ENCODE data around the gene MIB1. TPM values are rescaled to one million over a fixed set of nuclear protein-coding genes. Genes with fewer than 3 reads are reported as not detected.

MIB1 gene
- polyA plus RNA-seq, 1 of the 3 experiments (the other 2 are of a cell fraction) = 5.0 TPM

- CTCF ChIA-PET = interaction anchor here (1.1 to 1.2 kb wide), 2 partner anchors 17 to 21 kb away, joined by 3 read pairs; no protein-coding TSS in a partner anchor
Measured at GRCh38 chr18:21703241-21703820, 37.3 kb upstream of the MIB1 start.

GRCh38 chr18:21704603-21705364, 35.8 kb upstream of the MIB1 start, which contains the start of gene ABHD3:
Gene ABHD3 (minus strand): TSS chr18:21704774. CDS start chr18:21704665, 109 bp downstream.
- Histone ChIP-seq H4K20me1 (ENCODE audit: insufficient read depth) (no peaks in the 10 kb centered on the region), H3K27ac (ENCODE audit: low read depth in 2 of 2, low read length in 1 of 2) (peak within 1 kb of the TSS; percentile 56 to 64), H3K36me3 (replicated peaks in 1 of 2; ENCODE audit: control insufficient read depth in 1 of 2, insufficient read depth in 2 of 2, low read length in 1 of 2) (no peaks in the 10 kb centered on the region), H2AFZ (ENCODE audit: low read depth) (peak within 1 kb of the TSS; percentile 100), H3K9ac (peak within 1 kb of the TSS; percentile 64), H3K27me3 (ENCODE audit: insufficient read depth) (no peaks in the 10 kb centered on the region), H3K9me2 (no peaks in the 10 kb centered on the region), H3K79me2 (ENCODE audit: insufficient read depth) (no peaks in the 10 kb centered on the region), H3K4me2 (peak within 1 kb of the TSS; percentile 75), H3K4me3 (ENCODE audit: low read depth in 2 of 2, low read length in 1 of 2) (peak within 1 kb of the TSS; percentile 71 to 87), H3K9me3 (no peaks in the 10 kb centered on the region), H3K4me1 (ENCODE audit: control insufficient read depth in 1 of 2, insufficient read depth in 2 of 2, low read depth in 1 of 2, low read length in 1 of 2) (peaks cover 0 to 4% of the 10 kb centered on the region in 2 experiments; a peak in 2 of 4 replicates), H3F3A (replicated peaks; ENCODE audit: insufficient read depth) (peaks cover 13% of the 10 kb centered on the region)
- POLR2A ChIA-PET = interaction anchor here (0.6 to 1.5 kb wide), 4 partner anchors 9 to 104 kb away, joined by 3 to 17 read pairs (median 4); partner anchors contain the start of genes ESCO1 and MIB1
- peak; percentile 95 for DNase-seq
- CTCF ChIA-PET = interaction anchor here (0.8 to 1.6 kb wide), 5 partner anchors 18 to 105 kb away, joined by 3 to 6 read pairs (median 3); partner anchors contain the start of gene ESCO1
- 17% methylated on average over 8 of the region's 60 CpGs for WGBS (ENCODE audit: low lambda C conversion rate)
- TF ChIP-seq TAF1 (IDR thresholded peaks at IDR 0.05; ENCODE audit: borderline replicate concordance, low read depth, low read length) (peak; percentile 85), CTCF (IDR thresholded peaks at IDR 0.05) (peak; percentile 33; the same call in 1 of the 2 replicates), POLR2AphosphoS5 (IDR thresholded peaks at IDR 0.05; ENCODE audit: low read depth, low read length) (peak; percentile 74), REST (IDR thresholded peaks at IDR 0.05; ENCODE audit: low read depth, low read length) (peak; percentile 28; the same call in 1 of the 2 replicates), MXI1 (IDR thresholded peaks at IDR 0.05; ENCODE audit: low read depth, low read length) (peak; percentile 79), ELF1 (IDR thresholded peaks at IDR 0.05) (peak; percentile 16; the same call in 1 of the 2 replicates), ZBTB33 (IDR thresholded peaks at IDR 0.05; ENCODE audit: borderline replicate concordance, low read depth) (no peak), CHD2 (IDR thresholded peaks at IDR 0.05; ENCODE audit: low read length, partially characterized antibody) (no peak), RAD21 (IDR thresholded peaks at IDR 0.05; ENCODE audit: low read length) (peak; percentile 7; the same call in 1 of the 2 replicates)

More at GRCh38 chr18:21703241-21703820, 37.3 kb upstream of the MIB1 start:
- no peaks in the 10 kb centered on the region for H3K9me2 ChIP-seq
- peak overlapping the region; percentile 64 for H3K9ac ChIP-seq
- H3F3A ChIP-seq (replicated peaks; ENCODE audit: insufficient read depth) = peaks cover 13% of the 10 kb centered on the region
- POLR2A ChIA-PET = interaction anchor here (1.1 kb wide), 1 partner anchor 103 kb away, joined by 5 read pairs; the partner anchor contains the start of gene ESCO1
- H3K4me1 ChIP-seq (ENCODE audit: control insufficient read depth in 1 of 2, insufficient read depth in 2 of 2, low read depth in 1 of 2, low read length in 1 of 2) = peaks cover 0 to 4% of the 10 kb centered on the region in 2 experiments; a peak in 2 of 4 replicates
- TF ChIP-seq ZBTB33 (IDR thresholded peaks at IDR 0.05; ENCODE audit: borderline replicate concordance, low read depth) = no peak
- no peaks in the 10 kb centered on the region for H3K9me3 ChIP-seq
- H3K4me2 ChIP-seq = peak overlapping the region; percentile 75
- no peaks in the 10 kb centered on the region for H3K36me3 ChIP-seq (replicated peaks in 1 of 2; ENCODE audit: control insufficient read depth in 1 of 2, insufficient read depth in 2 of 2, low read length in 1 of 2)
- peak; percentile 34 for DNase-seq
- H2AFZ ChIP-seq (ENCODE audit: low read depth) = peak overlapping the region; percentile 95
- WGBS (ENCODE audit: low lambda C conversion rate) = 11% methylated on average over 17 of the region's 17 CpGs
- no peaks in the 10 kb centered on the region for H4K20me1 ChIP-seq (ENCODE audit: insufficient read depth)
- H3K27ac ChIP-seq (ENCODE audit: low read depth in 2 of 2, low read length in 1 of 2) = peak overlapping the region in 1 of 2 experiments; percentile 56; a peak in 2 of 4 replicates
- H3K79me2 ChIP-seq (ENCODE audit: insufficient read depth) = no peaks in the 10 kb centered on the region
- H3K27me3 ChIP-seq (ENCODE audit: insufficient read depth) = no peaks in the 10 kb centered on the region
- peak overlapping the region; percentile 71 to 87 for H3K4me3 ChIP-seq (ENCODE audit: low read depth in 2 of 2, low read length in 1 of 2)
